ENCODE results near the gene UCMA. TPM values are rescaled to one million over a fixed set of nuclear protein-coding genes. Genes with fewer than 3 reads are reported as not detected.

UCMA gene
- total and polyA plus RNA-seq, 9 of the 15 experiments (the other 6 are each of a cell fraction or from before 2014, with no cell fraction given), result not detected

DNA sequence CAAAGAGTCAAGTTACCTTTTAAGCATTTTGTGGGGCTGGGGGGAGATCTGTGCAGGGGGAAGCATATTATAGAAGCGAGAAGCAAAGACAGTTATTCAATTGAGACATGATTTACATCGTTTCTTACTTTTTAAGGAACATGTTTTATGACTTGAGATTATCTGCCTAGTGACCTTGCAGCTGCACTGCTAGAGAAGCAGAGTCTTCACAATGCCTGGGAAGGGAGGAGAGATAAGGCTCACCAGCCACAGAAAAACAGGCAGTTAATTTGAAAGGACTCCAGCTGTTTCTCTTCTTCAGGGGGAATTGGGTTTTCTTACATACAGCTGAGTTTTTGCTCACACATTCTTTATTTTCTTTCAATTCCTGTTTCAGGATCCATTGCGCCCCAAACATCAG is 34.7 kb upstream of the UCMA start (continued):
- TF ChIP-seq, protein P1, sequence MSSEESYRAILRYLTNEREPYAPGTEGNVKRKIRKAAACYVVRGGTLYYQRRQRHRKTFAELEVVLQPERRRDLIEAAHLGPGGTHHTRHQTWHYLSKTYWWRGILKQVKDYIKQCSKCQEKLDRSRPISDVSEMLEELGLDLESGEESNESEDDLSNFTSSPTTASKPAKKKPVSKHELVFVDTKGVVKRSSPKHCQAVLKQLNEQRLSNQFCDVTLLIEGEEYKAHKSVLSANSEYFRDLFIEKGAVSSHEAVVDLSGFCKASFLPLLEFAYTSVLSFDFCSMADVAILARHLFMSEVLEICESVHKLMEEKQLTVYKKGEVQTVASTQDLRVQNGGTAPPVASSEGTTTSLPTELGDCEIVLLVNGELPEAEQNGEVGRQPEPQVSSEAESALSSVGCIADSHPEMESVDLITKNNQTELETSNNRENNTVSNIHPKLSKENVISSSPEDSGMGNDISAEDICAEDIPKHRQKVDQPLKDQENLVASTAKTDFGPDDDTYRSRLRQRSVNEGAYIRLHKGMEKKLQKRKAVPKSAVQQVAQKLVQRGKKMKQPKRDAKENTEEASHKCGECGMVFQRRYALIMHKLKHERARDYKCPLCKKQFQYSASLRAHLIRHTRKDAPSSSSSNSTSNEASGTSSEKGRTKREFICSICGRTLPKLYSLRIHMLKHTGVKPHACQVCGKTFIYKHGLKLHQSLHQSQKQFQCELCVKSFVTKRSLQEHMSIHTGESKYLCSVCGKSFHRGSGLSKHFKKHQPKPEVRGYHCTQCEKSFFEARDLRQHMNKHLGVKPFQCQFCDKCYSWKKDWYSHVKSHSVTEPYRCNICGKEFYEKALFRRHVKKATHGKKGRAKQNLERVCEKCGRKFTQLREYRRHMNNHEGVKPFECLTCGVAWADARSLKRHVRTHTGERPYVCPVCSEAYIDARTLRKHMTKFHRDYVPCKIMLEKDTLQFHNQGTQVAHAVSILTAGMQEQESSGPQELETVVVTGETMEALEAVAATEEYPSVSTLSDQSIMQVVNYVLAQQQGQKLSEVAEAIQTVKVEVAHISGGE (CRISPR knock-in tag; IDR thresholded peaks at IDR 0.05), result 0 out of 6 replicates have a peak, but pooled peaks of 1 of the 3 experiments have one; percentile 35
- TF ChIP-seq SP2 (IDR thresholded peaks at IDR 0.05; ENCODE audit: extremely low read depth, low read depth, low read length, poor library complexity, severe bottlenecking) (no peak), CEBPB (tag; IDR thresholded peaks at IDR 0.05) (no peak), KDM4B (IDR thresholded peaks at IDR 0.05; ENCODE audit: borderline replicate concordance in 2 of 2, low read depth in 1 of 2) (no peak), SMAD2 (IDR thresholded peaks at IDR 0.05; ENCODE audit: low read depth, low read length) (no peak), CAMTA2 (CRISPR knock-in tag; conservative IDR thresholded peaks at IDR 0.05) (no peak), KLF6 (CRISPR knock-in tag; IDR thresholded peaks at IDR 0.05; ENCODE audit: borderline replicate concordance) (no peak), STAT5A (IDR thresholded peaks at IDR 0.05; ENCODE audit: borderline replicate concordance, low read length) (peak; percentile 80), HDAC2 (IDR thresholded peaks at IDR 0.05) (no peak), KLF10 (CRISPR knock-in tag; IDR thresholded peaks at IDR 0.05) (no peak), GATAD2A (IDR thresholded peaks at IDR 0.05) (no peak), JUNB (CRISPR knock-in tag; conservative IDR thresholded peaks at IDR 0.05) (no peak), MAZ (CRISPR knock-in tag; conservative IDR thresholded peaks at IDR 0.05 in 1 of 2, IDR thresholded peaks at IDR 0.05 in 1 of 2) (0 out of 4 replicates have a peak, but pooled peaks of 1 of the 2 experiments have one; percentile 23), PURB (CRISPR knock-in tag; IDR thresholded peaks at IDR 0.05; ENCODE audit: low read depth) (no peak), SOX6 (IDR thresholded peaks at IDR 0.05) (peak; percentile 73; the same call in 1 of the 2 replicates), POLR3A (IDR thresholded peaks at IDR 0.05; ENCODE audit: borderline replicate concordance, extremely low read depth, insufficient read depth, insufficient read length) (no peak), IFI16 (CRISPR knock-in tag; IDR thresholded peaks at IDR 0.05) (no peak), KDM2B (CRISPR knock-in tag; IDR thresholded peaks at IDR 0.05) (no peak), NFATC3 (IDR thresholded peaks at IDR 0.05) (no peak)
- TF ChIP-seq, protein P2, sequence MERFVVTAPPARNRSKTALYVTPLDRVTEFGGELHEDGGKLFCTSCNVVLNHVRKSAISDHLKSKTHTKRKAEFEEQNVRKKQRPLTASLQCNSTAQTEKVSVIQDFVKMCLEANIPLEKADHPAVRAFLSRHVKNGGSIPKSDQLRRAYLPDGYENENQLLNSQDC (CRISPR knock-in tag; IDR thresholded peaks at IDR 0.05), result no peak
- TF ChIP-seq, protein P3, sequence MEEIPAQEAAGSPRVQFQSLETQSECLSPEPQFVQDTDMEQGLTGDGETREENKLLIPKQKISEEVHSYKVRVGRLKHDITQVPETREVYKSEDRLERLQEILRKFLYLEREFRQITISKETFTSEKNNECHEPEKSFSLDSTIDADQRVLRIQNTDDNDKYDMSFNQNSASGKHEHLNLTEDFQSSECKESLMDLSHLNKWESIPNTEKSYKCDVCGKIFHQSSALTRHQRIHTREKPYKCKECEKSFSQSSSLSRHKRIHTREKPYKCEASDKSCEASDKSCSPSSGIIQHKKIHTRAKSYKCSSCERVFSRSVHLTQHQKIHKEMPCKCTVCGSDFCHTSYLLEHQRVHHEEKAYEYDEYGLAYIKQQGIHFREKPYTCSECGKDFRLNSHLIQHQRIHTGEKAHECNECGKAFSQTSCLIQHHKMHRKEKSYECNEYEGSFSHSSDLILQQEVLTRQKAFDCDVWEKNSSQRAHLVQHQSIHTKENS (CRISPR knock-in tag; IDR thresholded peaks at IDR 0.05), result no peak
- TF ChIP-seq, protein P4, sequence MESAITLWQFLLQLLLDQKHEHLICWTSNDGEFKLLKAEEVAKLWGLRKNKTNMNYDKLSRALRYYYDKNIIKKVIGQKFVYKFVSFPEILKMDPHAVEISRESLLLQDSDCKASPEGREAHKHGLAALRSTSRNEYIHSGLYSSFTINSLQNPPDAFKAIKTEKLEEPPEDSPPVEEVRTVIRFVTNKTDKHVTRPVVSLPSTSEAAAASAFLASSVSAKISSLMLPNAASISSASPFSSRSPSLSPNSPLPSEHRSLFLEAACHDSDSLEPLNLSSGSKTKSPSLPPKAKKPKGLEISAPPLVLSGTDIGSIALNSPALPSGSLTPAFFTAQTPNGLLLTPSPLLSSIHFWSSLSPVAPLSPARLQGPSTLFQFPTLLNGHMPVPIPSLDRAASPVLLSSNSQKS (CRISPR knock-in tag; IDR thresholded peaks at IDR 0.05), result no peak
- TF ChIP-seq, protein P5, sequence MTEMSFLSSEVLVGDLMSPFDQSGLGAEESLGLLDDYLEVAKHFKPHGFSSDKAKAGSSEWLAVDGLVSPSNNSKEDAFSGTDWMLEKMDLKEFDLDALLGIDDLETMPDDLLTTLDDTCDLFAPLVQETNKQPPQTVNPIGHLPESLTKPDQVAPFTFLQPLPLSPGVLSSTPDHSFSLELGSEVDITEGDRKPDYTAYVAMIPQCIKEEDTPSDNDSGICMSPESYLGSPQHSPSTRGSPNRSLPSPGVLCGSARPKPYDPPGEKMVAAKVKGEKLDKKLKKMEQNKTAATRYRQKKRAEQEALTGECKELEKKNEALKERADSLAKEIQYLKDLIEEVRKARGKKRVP (CRISPR knock-in tag; IDR thresholded peaks at IDR 0.05), result no peak

Measured in K562 (cell line).